Fibroblast of peridontal ligament (primary cell): ENCODE data around the gene SLC25A31.

Experiments used
- DNase-seq: peaks from one replicate; pipeline ENCODE4 v3.0.0-alpha.2; 2010; ENCODE audit errors: extremely low read depth

The SLC25A31 gene

DNA sequence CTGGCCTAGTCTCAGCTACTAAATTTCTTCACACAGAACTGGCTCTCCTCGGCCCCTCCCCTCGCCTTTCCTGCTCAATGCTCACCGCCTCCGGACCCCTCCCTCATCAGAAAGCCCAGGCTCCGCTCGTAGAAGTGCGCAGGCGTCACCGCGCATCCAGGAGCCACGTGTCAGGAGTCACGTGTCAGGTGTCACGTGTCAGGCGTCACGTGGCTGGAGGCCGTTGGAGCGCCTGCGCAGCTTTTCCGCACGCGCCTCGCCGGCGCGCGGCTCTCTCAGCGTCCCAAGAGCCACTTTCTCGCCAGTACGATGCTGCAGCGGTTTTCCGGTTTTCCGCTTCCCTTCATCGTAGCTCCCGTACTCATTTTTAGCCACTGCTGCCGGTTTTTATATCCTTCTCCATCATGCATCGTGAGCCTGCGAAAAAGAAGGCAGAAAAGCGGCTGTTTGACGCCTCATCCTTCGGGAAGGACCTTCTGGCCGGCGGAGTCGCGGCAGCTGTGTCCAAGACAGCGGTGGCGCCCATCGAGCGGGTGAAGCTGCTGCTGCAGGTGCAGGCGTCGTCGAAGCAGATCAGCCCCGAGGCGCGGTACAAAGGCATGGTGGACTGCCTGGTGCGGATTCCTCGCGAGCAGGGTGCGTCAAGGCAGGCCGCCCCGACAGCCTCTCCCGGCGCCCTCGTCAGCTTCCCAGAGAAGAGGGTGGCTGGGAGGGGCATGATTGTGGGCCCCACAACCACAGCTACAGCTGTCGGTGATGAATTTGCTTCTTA, at the start of gene SLC25A31:
TSS of gene SLC25A31 (plus strand) at position 259 of the 772 bp plus-strand sequence. CDS start at position 405, 146 bp downstream.
- no peak for DNase-seq

DNA sequence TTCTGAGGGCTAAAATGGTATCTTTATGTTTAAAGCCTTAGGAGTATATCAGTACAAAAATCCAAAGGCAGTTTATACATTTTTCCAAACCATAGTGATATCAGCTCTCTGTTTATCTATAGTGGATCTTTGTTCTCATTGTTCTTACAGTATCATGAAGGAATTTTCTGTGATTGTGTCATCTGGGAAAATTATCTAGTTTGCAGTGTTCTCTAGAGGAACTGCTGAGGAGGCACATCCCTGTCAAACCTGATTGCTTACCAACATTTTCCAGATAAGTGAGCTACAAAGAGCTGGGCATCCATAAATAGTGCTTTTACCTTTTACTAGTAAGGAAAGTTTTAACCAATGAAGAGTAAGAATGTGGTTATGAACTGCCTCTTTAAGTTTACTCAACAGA, 44.9 kb upstream of the SLC25A31 start:
- peak; percentile 27 for DNase-seq

DNA sequence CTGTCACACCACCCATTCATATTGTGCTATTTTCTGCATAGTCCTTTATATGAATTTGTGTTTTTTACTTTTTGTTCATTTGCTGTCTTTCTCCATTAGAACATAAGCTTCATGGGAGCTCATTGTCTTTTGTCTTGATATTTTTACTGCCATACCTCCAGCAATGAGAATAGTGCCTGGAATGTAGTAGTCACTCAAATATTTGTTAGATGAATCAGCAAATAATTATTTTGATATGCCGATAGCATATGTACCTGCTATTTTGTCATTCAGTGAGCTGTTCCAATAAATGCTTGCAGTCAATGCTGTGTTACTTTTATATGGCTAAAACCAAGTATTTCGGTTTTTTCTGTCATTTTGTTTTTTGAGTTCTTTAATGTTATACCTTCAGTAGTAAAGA, 43.5 kb upstream of the SLC25A31 start:
- DNase-seq = no peak

DNA sequence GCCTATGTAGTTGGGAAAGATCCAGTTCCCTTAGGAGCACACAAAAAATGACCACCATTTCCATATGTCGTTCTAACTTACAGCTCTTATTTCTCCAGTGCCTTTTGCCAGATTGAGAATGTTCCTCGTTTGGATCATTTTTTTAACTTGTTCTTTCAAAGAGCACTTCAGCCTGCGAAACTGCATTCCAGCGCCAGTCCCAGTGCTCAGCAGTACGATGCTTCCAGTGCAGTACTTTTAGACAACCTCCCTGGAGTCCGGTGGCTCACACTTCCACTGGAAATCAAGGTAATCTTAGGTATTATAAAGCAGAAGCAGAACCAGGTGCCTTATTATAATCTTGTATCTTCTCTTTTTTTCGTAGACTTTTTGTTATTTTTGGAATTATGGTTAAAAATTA, 42.6 kb upstream of the SLC25A31 start:
- no peak for DNase-seq

DNA sequence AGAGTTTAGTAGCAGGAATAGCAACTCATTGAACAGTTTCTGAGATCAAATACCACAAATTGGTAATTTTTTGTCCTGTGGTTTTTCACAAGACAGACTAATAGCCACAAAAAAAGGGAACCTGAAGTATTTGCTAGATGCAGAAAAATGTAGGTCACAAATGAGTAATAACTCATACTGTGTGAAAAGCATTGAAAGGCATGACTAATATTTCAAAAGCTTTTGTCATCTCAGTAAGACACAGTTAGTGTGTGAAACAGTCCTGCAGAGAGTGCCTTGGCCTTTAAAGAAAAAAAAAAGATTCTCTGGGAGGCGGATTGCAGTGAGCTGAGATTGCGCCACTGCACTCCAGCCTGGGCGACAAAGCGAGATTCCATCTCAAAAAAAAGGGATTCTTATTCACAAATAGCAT, 31.4 kb upstream of the SLC25A31 start:
- peak; percentile 50 for DNase-seq

DNA sequence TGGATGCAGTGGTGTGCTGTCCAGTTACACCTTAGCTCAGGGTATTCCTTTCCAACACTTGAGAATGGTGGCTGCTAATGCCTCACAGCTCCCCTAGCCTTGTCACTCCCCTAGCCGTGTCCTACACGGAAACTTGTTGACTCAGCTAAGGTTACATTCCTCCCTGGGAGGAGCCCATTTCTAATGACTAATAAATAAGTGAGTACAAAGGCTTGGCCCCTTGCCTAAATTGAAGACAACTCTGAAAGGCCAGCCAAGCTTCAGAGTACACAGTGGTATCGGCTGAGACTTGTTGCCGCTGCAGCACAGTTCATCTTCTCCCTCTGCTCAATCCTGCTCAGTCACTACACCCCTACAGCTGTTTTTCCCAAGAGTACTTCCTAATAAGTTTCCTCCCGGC, 21.2 kb upstream of the SLC25A31 start:
- DNase-seq = no peak

DNA sequence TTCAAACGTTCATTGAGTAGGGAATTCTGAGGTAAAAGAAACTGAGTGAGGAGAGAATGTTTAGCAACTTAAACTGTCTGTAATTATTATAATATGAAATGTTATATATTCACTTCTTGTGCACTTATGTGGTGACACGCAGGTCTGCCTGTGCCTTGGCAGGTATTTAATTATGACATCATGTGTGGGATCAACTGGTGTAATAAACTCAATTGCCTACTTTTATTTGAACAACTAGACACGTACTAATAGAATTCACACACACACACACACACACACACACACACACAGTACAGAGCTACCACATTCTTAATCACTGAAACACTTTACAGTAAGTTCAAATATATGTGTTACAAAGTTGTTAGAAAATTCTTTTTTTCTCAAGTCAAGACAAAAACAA, 20.7 kb upstream of the SLC25A31 start:
- no peak for DNase-seq

DNA sequence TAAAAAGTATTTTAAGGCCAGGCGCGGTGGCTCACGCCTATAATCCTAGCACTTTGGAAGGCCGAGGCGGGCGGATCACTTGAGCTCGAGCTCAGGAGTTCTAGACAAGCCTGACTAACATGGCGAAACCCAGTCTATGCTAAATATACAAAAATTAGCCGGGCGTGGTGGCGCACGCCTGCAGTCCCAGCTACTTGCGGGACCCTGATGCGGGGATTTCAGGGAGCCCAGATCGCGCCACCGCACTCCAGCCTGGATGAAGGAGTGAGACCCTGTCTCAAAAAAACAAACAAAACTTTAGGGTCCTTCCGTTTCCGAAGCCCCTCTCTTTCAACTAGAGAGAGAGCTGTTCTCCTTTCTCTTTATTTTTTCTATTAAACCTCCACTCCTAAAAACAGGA, 1.2 kb downstream of the SLC25A31 start:
- DNase-seq = no peak

DNA sequence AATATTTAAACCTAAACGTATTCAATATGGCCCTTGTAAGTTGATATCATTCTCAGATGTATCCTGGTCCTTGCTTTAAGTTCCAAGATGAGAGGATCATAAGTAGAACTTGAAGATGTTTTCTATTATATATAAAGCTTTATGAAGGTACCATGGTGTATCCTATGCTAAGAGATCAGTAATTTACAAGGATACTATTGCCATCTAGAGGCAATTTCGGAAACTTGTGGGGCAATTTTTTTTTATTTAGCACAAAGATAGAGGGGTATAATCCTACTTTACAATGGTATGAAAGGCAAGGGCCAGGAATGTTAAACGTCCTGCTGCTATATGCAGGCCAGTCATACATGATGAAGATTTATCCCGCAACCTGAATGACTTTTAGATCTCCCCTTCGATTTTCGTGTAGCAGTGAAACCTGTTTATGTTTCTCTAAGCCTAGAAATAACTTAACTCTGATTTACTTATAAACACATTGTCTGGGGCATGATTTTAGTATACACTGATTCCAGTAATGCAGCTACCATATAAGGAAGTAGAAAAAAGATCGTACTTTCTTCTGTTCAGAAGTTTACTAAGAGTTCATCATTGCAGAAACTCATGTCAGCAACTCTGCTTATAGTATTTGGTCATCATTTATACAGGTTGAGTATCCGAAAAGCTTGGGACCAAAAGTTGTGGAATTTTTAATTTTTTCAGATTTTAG, 2.6 kb downstream of the SLC25A31 start:
- DNase-seq = peak; percentile 73

DNA sequence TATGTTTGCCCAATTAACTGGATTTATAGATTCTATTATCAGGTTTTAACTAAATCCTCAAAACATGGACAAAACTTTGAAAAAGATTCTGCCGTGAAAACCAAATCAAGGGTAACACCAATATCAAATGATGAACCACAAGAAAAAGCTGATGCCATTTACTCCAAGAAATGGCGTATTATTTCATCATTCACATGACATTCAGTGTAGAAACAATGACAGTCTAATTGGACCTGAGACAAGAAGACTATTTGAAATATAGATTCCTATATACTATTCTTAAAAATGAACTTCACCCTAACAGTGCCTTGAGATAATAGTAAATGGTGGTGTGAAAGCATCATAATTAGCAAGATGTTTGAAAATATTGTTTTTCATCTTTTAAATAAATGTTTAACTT, 4.8 kb downstream of the SLC25A31 start:
- DNase-seq = no peak

DNA sequence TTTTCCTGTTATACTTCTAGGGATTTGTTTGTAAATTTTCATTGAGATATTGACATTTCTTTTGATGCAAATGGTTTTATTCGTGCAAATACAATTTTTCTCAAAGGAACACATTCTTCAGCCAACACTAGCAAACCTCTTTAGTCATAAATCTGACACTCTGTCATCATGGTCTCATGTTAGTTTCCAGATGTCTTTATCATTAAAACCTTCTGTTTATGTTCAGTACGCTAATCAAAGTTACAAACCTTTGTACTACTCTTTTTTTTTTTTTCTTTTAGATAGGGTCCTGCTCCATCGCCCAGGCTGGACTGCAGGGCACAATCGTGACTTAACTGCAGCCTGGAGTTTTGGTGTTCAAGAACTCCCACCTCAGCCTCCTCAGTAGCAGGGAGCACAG, 7.1 kb downstream of the SLC25A31 start:
- no peak for DNase-seq

DNA sequence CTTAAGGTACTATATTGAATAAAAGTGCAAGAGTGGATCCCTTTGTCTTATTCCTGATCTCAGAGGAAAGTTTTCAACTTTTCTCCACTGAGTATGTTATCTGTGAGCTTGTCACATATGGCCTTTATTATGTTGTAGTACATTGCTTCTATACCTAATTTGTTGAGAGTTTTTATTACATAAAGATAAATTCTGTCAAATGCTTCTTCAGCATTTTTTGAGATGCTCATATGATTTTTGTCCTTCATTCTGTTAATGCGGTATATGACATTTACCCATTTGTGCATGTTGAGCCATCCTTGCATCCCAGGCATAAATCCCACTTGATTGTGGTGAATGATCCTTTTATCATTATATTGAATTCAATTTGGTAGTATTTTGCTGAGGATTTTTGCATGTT, 11.0 kb downstream of the SLC25A31 start:
- DNase-seq = no peak

DNA sequence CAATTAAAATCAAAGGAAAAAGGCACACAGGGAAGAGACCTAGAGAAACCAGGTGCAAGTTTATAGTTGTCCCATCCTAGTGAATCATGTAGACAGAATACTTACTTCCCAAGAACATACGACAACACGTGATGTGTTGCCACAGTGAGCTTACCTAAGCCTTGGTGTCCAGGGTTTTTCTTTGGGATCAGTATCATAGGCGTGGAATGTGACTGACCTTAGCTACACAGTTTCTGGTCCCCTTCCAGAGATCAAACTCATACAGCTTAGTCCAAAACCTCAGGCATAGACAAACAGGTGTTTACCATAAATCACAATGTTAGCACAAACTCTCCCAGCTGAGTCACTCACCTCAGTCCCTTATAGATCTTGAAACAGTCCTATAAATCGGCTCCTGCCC, 17.7 kb downstream of the SLC25A31 start:
- DNase-seq = no peak

DNA sequence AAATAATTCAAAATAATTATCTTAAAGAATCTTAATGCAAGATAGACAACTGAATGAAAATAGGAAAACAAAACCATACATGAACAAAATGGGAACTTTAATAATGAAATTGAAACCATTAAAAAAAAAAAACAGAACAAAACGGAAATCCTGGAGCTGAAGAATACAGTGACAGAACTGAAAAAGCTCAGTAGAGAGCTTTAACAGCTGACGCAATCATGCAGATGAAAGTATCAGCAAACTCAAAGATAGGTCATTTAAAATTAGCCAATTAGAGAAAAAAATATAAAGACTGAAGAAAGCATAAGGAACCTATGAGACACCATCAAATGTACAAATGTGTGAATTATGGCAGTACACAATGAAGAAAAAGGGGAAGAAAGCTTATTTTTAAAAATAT, 18.8 kb downstream of the SLC25A31 start:
- DNase-seq = no peak

DNA sequence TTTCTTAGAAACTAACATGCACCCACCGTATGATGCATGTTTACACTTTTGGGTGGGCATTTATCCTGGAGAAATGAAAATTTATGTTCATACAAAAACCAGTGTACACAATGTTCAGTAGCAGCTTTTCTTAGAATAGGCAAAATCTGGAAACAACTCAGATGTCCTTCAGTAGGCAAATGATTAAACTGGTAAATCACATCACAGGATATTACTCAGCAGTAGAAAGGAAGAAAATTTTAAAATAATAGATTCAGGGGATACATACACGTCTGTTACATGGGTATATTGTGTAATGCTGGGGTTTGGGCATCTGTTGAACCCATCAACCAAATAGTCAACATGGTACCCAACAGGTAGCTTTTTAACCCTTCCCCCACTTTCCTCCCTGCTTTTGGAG, 26.7 kb downstream of the SLC25A31 start:
- DNase-seq = no peak

DNA sequence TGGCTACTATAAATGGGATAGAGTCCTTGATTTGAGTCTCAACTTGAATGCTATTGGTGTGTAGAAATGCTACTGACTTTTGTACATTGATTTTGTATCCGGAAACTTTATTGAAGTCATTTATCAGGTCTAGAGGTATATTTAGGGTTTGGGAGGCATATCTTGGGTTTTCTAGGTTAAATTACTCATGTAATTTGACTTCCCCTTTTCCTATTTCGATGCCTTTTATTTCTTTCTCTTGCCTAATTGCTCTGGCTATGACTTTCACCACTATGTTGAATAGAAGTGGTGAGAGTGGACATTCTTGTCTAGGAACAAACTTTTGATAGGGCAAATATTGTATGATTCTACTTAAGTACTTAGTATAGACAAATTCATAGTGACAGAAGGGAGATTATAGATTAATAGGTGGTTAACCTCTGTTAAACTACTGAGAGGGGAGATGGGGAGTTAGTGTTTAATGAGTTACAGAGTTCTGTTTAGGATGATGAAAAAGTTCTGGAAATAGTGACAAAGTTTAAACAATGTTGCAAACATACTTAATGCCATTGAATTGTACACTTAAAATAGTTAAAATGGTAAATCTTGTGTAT, 29.1 kb downstream of the SLC25A31 start:
- no peak for DNase-seq

DNA sequence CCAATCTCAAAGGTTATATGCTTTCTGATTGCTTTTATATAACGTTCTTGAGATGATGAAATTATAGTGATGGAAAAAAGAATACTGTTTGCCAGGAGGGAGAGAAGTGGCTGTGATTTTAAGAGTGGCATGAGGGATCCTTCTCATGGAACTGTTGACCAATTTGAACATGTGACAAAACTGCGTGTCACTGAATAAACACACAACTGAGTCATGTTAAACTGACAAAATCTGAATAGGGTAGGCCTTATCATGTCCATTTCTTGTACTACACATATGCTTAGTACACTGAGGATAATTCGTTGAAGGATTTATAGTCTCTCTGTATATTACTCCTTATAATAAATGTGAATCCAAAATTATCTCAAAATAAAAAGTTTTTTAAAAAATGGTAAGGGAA, 29.7 kb downstream of the SLC25A31 start:
- DNase-seq = no peak

DNA sequence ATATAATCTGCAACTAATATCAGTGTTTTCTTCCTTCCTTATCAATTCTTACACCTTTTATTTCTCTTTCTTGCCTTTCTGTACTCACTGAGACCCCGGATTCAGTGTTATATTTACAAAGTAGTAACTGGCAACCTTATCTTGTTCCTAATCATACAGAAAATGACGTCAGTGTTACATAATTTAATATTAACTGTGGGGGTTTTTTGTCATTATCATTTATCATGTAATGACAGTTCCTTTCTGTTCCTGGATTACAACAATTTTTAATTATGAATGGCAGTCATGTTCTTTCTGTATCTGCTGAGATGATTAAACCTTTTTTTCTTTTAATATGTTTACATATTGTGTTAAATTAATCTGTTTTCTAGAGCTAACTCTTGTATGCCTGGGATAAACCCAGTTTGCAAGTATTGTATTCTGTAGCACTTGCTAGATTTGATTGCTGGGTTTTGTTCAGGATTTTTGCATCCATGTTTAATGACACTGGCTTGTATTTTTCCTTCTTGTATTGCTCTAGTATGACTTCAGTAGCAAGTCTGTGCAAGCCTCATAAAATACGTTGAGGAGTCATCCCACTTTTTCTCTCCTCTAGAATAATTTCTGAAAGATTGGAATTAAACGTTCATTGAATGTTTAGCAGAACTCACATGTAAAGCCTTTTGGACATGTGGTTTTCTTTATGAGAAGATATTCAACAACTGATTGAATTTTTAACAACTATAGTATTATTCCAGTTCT, 41.5 kb downstream of the SLC25A31 start:
- DNase-seq = no peak

DNA sequence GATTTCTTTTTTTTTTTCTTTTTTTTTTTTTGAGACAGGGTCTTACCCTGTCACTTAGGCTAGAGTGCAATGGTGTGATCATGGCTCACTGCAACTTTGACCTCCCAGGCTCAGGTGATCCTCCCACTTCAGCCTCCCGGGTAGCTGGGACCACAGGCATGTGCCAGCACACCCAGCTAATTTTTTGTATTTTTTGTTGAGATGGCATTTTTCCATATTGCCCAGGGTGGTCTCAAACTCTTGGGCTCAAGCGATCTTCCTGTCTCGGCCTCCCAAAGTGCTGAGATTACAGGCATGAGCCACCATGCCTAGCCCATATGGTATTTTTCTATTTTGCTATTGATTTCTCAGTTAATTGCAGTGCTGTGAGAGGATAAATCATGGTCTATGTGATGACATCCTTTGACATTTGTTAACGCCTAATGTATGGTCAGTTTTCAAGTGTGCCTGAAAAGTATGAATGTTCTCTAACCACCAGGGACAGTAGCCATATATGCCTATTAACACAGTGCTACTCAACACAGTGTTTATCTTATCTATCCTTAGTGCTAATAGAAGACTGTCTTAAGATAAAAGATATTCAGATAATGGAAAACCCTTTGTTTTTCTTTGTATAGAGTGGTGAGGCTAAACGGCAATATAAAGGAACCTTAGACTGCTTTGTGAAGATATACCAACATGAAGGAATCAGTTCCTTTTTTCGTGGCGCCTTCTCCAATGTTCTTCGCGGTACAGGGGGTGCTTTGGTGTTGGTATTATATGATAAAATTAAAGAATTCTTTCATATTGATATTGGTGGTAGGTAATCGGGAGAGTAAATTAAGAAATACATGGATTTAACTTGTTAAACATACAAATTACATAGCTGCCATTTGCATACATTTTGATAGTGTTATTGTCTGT, 42.8 kb downstream of the SLC25A31 start:
- no peak for DNase-seq

DNA sequence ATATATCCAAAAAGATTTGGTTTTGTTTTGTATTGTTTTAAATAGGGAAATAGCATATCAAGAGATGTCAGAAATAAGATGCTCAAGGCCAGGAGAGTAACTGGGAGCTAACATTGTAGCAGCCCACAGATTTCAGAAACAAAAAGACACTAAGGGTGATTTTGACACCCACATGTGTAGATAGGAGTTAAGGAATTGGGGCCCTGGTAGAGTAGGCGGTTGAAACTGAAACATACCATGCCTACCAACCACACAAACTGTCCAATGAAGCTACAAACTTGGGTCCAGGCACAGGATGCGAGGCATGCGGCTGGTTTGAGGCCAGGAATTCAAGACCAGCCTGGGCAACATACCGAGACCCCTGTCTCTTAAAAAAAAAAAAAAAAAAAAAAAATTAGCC, 45.6 kb downstream of the SLC25A31 start:
- no peak for DNase-seq

DNA sequence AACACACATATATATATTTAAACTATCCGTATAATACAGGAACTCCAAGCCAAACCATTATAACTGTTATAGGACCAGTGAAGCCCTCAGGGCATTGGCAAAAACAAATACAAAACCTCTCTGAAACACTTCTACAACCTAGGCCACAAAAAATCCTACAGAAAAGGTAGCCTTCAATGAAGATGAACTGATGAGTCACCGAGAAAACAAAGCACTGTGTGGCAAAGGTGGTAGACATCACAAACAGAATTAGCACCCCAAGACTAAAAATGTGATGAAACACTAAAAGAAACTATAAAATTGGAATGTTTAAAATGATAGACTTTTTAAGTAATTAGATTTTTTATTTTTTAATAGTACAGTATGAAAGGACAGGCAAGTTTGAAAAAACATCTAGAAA, 46.4 kb downstream of the SLC25A31 start:
- no peak for DNase-seq
